Peyer's patch (tissue), 4 donors: ENCODE data around the gene EPB41L4B.

Experiments used
- POLR2A ChIP-seq, 2 donors: fragments of 450-650 bp; IDR thresholded peaks; one replicate each; pipeline ENCODE4 v1.5.1; 2017; ENCODE audit warnings: antibody characterized with exemption in 2 of 2, mild to moderate bottlenecking in 2 of 2, moderate library complexity in 2 of 2
- TF ChIP-seq, protein P1 (sequence below), 6 experiments: fragments of 450-650 bp in 4 of 6; fragments of 200-600 bp in 2 of 6; sonication (generic) in 1 of 6; IDR thresholded peaks; one replicate each; pipeline ENCODE4 v1.5.1; 2017 to 2019; ENCODE audit warnings: antibody characterized with exemption in 6 of 6, mild to moderate bottlenecking in 3 of 6, moderate library complexity in 1 of 6

DNA sequence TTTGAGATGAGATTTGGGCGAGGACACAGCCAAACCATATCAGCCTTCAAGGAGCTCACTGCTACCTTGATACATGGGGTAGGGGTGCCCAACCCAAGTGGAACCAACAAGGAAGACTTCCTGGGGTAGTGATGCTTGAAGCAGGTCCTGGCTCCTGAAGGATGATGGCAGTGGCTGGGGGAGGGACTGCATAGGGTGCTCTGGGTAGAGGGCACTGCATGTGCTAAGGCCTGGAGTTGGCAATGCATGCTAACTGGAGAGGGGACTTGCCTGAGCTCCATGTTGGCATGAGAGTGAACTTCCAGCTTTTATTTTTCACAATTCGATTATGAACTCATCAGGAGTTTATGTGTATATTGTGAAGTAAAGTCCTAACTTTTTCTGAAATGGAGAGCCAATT, 95.2 kb downstream of the EPB41L4B start:
- TF ChIP-seq, protein P1, sequence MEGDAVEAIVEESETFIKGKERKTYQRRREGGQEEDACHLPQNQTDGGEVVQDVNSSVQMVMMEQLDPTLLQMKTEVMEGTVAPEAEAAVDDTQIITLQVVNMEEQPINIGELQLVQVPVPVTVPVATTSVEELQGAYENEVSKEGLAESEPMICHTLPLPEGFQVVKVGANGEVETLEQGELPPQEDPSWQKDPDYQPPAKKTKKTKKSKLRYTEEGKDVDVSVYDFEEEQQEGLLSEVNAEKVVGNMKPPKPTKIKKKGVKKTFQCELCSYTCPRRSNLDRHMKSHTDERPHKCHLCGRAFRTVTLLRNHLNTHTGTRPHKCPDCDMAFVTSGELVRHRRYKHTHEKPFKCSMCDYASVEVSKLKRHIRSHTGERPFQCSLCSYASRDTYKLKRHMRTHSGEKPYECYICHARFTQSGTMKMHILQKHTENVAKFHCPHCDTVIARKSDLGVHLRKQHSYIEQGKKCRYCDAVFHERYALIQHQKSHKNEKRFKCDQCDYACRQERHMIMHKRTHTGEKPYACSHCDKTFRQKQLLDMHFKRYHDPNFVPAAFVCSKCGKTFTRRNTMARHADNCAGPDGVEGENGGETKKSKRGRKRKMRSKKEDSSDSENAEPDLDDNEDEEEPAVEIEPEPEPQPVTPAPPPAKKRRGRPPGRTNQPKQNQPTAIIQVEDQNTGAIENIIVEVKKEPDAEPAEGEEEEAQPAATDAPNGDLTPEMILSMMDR (IDR thresholded peaks at IDR 0.05) = no peak
- no peak for TF ChIP-seq POLR2A (IDR thresholded peaks at IDR 0.05)
